K562 (cell line): ENCODE measurements around the gene RETREG2.

Source experiments
- BRF1 ChIP-seq: IDR thresholded peaks from 3 replicates; pipeline ENCODE4 v1.6.1; 2011; ENCODE audit warnings: borderline replicate concordance, mild to moderate bottlenecking; ENCODE audit not compliant: insufficient read length; ENCODE audit errors: extremely low read depth
- CTCF ChIP-seq, 3 experiments: IDR thresholded peaks in 2 of 3; conservative IDR thresholded peaks in 1 of 3; 2 replicates each; pipeline ENCODE4 v1.5.1; 2011 to 2012; ENCODE audit warnings: low read length in 3 of 3, mild to moderate bottlenecking in 3 of 3, control low read depth in 2 of 3, improper control_type of control experiment in 1 of 3, inconsistent platforms in 1 of 3, low read depth in 1 of 3, mixed read lengths in 1 of 3, moderate library complexity in 1 of 3; ENCODE audit not compliant: insufficient read depth in 2 of 3
- E2F5 ChIP-seq: sonication (generic); formaldehyde crosslinking; IDR thresholded peaks from 2 replicates; pipeline ENCODE4 v1.8.0; 2022; ENCODE audit warnings: mild to moderate bottlenecking, missing genetic modification reagents
- FOSL1 ChIP-seq: fragments of 200-800 bp; sonication (Bioruptor generic); conservative IDR thresholded peaks from 2 replicates; pipeline ENCODE4 v1.6.1; 2016; ENCODE audit warnings: missing genetic modification characterization, missing compliant biosample characterization
- MAX ChIP-seq: sonication (generic); formaldehyde crosslinking; IDR thresholded peaks from 2 replicates; pipeline ENCODE4 v1.9.0; 2022; ENCODE audit warnings: mild to moderate bottlenecking, missing genetic modification reagents
- MEF2A ChIP-seq: IDR thresholded peaks from 2 replicates; pipeline ENCODE4 v1.6.1; 2011; ENCODE audit warnings: low read depth, mild to moderate bottlenecking, low read length, moderate library complexity; ENCODE audit not compliant: control insufficient read depth
- PCBP1 ChIP-seq: fragments of 200-400 bp; formaldehyde crosslinking; IDR thresholded peaks from 2 replicates; pipeline ENCODE4 v1.6.1; 2018; ENCODE audit warnings: mild to moderate bottlenecking, low read depth, low read length; ENCODE audit not compliant: poor library complexity, severe bottlenecking
- RBM14 ChIP-seq: fragments of 200-400 bp; formaldehyde crosslinking; IDR thresholded peaks from 2 replicates; pipeline ENCODE4 v1.6.1; 2018; ENCODE audit warnings: low read depth, mild to moderate bottlenecking, low read length, moderate library complexity, borderline replicate concordance; ENCODE audit not compliant: insufficient read depth
- SP1 ChIP-seq: sonication (generic); formaldehyde crosslinking; IDR thresholded peaks from 2 replicates; pipeline ENCODE4 v1.8.1; 2022; ENCODE audit warnings: mild to moderate bottlenecking, missing genetic modification reagents

- TF ChIP-seq E2F5 (CRISPR knock-in tag) (no peak), FOSL1 (no peak), MEF2A (no peak), SP1 (CRISPR knock-in tag) (no peak), CTCF (IDR thresholded peaks at IDR 0.05 in 2 of 3, conservative IDR thresholded peaks at IDR 0.05 in 1 of 3; ENCODE audit: insufficient read depth in 2 of 3, low read depth in 1 of 3, low read length in 3 of 3) (no peak), BRF1 (no peak), MAX (no peak), PCBP1 (no peak), RBM14 (no peak)
These were observed 42.8 kb downstream of the RETREG2 start for GRCh38 chr2:219220652-219221402.
